GM23248 (cell line): ENCODE measurements around the gene KRTAP4-16. TPM values are rescaled to one million over a fixed set of nuclear protein-coding genes. Genes with fewer than 3 reads are reported as not detected.
"Not testable (repeated sequence)": the region's sequence is repeated elsewhere in the genome, so short reads cannot be mapped to it uniquely, and the experiment has no call there.

Experiments used
- DNase-seq: peaks from one replicate; pipeline ENCODE4 v3.0.0-alpha.2; 2015
- H2AFZ ChIP-seq: fragments of 200-600 bp; sonication (generic); 2 replicates; pipeline ENCODE4 v1.6.1; 2016; ENCODE audit warnings: antibody characterized with exemption
- H3F3A ChIP-seq: fragments of 200-600 bp; sonication (generic); 2 replicates; pipeline ENCODE4 v1.6.1; 2016; ENCODE audit warnings: mild to moderate bottlenecking, antibody characterized with exemption, mixed run types; ENCODE audit not compliant: insufficient read depth
- H3K27ac ChIP-seq: fragments of 200-600 bp; sonication (generic); 2 replicates; pipeline ENCODE4 v1.5.1; 2016; ENCODE audit warnings: mild to moderate bottlenecking
- H3K27me3 ChIP-seq: fragments of 200-600 bp; sonication (generic); replicated peaks from 2 replicates; pipeline ENCODE4 v1.6.1; 2016; ENCODE audit warnings: mild to moderate bottlenecking; ENCODE audit not compliant: insufficient read depth
- H3K36me3 ChIP-seq: fragments of 200-600 bp; sonication (generic); 2 replicates; pipeline ENCODE4 v1.6.1; 2016; ENCODE audit warnings: low read depth, mild to moderate bottlenecking
- H3K4me1 ChIP-seq: fragments of 200-600 bp; sonication (generic); 2 replicates; pipeline ENCODE4 v1.6.1; 2016; ENCODE audit warnings: mild to moderate bottlenecking; ENCODE audit not compliant: insufficient read depth
- H3K4me2 ChIP-seq: fragments of 200-600 bp; sonication (generic); one replicate; pipeline ENCODE4 v1.6.1; 2016; ENCODE audit warnings: mild to moderate bottlenecking; ENCODE audit not compliant: unreplicated experiment
- H3K4me3 ChIP-seq: fragments of 200-600 bp; sonication (generic); 2 replicates; pipeline ENCODE4 v1.5.1; 2016; ENCODE audit warnings: mild to moderate bottlenecking
- H3K79me2 ChIP-seq: fragments of 200-600 bp; sonication (generic); 2 replicates; pipeline ENCODE4 v1.6.1; 2016; ENCODE audit warnings: mild to moderate bottlenecking; ENCODE audit not compliant: insufficient read depth
- H3K9ac ChIP-seq: fragments of 200-600 bp; sonication (generic); 2 replicates; pipeline ENCODE4 v1.6.1; 2016; ENCODE audit warnings: mild to moderate bottlenecking
- H3K9me2 ChIP-seq: fragments of 200-600 bp; sonication (generic); 2 replicates; pipeline ENCODE4 v1.6.1; 2016; ENCODE audit warnings: mixed run types, mild to moderate bottlenecking, moderate library complexity; ENCODE audit not compliant: insufficient read depth
- H3K9me3 ChIP-seq: fragments of 200-600 bp; sonication (generic); one replicate; pipeline ENCODE4 v1.6.1; 2017; ENCODE audit warnings: low read depth
- H4K20me1 ChIP-seq: fragments of 200-600 bp; sonication (generic); 2 replicates; pipeline ENCODE4 v1.6.0; 2016; ENCODE audit not compliant: insufficient read depth
- EZH2 ChIP-seq: fragments of 200-600 bp; sonication (generic); IDR thresholded peaks from 2 replicates; pipeline ENCODE4 v1.6.1; 2018; ENCODE audit warnings: antibody characterized with exemption, mild to moderate bottlenecking; ENCODE audit not compliant: insufficient read depth, poor library complexity, severe bottlenecking
- EZH2phosphoT487 ChIP-seq: fragments of 200-600 bp; sonication (generic); IDR thresholded peaks from 2 replicates; pipeline ENCODE4 v1.6.1; 2018; ENCODE audit warnings: antibody characterized with exemption, moderate library complexity, mild to moderate bottlenecking, low read depth; ENCODE audit not compliant: insufficient read depth
- WGBS, 2 experiments: methylation state at CpG; one replicate each; pipeline ENCODE4 v1.1.6; 2015 to 2017; ENCODE audit warnings: low lambda C conversion rate in 2 of 2, low coverage in 1 of 2; ENCODE audit errors: missing lambda C conversion rate in 2 of 2; 5-methylcytosine and 5-hydroxymethylcytosine counted together
- in situ Hi-C: fragments of 300-500 bp; cut with MboI; formaldehyde crosslinking; loops from 2 replicates; pipeline ENCODE4 v1.15.0; 2020
- polyA plus RNA-seq: library from polyadenylated mRNA; unstranded; fragments of >200 nt; fragmentation: Nextera tagmentation; extraction: Ambion mirVana; gene quantifications from 2 replicates; pipeline ENCODE4 v1.2.1, GENCODE V29; 2016
- total RNA-seq: library from RNA; depleted of rRNA; stranded (reverse); fragments of >200 nt; shearing (Covaris generic); gene quantifications from 2 replicates; pipeline ENCODE4 v1.2.3, GENCODE V29; 2014

The KRTAP4-16 gene
- total and polyA plus RNA-seq, 2 experiments from 2014 or later, result not detected

- H3K9me3 ChIP-seq, H3K79me2 ChIP-seq, H4K20me1 ChIP-seq, H3K36me3 ChIP-seq, H3K9ac ChIP-seq, H3K9me2 ChIP-seq, H2AFZ ChIP-seq, in situ Hi-C loops, H3K27me3 ChIP-seq, DNase-seq: not testable (repeated sequence)
- H3K4me3 ChIP-seq, result 0 out of 2 replicates have a peak within 1 kb of the TSS, but pooled peaks have one; percentile 2
- 85 to 89% methylated on average over 7 to 13 of the region's 14 CpGs for WGBS, 2 experiments
- H3K4me1 ChIP-seq, result peaks cover 20% of the 10 kb centered on the region
- peak within 1 kb of the TSS; percentile 57; the same call in 1 of the 2 replicates for H3K27ac ChIP-seq
- peaks cover 20% of the 10 kb centered on the region for H3F3A ChIP-seq
- peak within 1 kb of the TSS; percentile 46 for H3K4me2 ChIP-seq
These were observed 17.7 kb downstream of the KRTAP4-16 start, which contains the start of gene KRTAP4-7 for GRCh38 chr17:41084100-41084856. Gene KRTAP4-7 (plus strand): TSS chr17:41084150. CDS start chr17:41084207, 57 bp downstream.

DNA sequence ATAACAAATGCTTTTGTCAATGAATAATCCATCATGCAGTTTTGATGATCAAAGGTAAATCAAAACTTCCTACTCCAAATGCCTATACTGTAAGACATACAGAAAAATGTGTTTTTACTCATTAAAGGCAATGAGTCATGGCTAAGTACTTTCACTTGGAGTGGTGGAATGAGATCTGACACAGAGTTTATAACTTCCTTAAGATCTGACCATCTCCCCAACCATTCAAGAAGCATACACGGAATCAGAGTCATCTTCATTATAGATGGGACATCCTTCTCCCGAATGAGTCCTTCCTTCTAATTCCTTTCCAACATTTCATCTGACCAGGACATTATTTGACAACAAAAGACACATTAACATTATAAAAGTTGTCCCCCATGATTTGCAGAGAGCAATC lies 18.6 kb downstream of the KRTAP4-16 start:
- H3K9ac ChIP-seq, H3K4me3 ChIP-seq, H3K27me3 ChIP-seq, H2AFZ ChIP-seq, H3K9me2 ChIP-seq, H3K79me2 ChIP-seq, H3K36me3 ChIP-seq, H3K9me3 ChIP-seq, H4K20me1 ChIP-seq, in situ Hi-C loops: not testable (repeated sequence)
- peaks cover 20% of the 10 kb centered on the region for H3F3A ChIP-seq
- H3K4me2 ChIP-seq, result peak overlapping the region; percentile 46
- H3K4me1 ChIP-seq, result peaks cover 20% of the 10 kb centered on the region
- TF ChIP-seq EZH2phosphoT487, result 0 out of 2 replicates have a peak, but pooled peaks have one; percentile 40
- peak; percentile 67 for DNase-seq
- 0 to 3% methylated on average over 2 of the region's 2 CpGs for WGBS, 2 experiments
- peak overlapping the region; percentile 57; the same call in 1 of the 2 replicates for H3K27ac ChIP-seq

DNA sequence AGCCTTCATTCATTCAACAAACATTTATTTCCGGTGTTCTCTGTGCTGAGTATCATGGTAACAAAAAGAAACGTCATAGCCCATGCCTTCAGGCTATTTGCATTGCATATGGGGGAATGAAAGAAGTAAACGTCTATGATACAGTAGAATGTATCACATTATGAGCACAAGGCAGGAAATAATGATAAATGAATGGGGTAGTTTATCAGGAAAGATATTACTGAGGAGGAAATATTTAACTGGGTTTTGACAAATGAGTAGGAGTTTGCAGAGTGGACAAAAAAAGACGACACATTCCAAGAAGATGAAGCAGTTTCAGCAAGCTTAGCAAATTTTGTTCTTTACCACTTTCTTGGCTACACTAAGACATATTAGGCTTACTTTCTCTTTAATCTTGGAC lies 19.4 kb downstream of the KRTAP4-16 start:
- Histone ChIP-seq H3K27me3 (no peaks in the 10 kb centered on the region), H3K9ac (no peak overlapping the region), H3K4me3 (0 out of 2 replicates have a peak overlapping the region, but pooled peaks have one; percentile 2), H3K9me2 (no peaks in the 10 kb centered on the region), H3F3A (peaks cover 20% of the 10 kb centered on the region), H3K79me2 (no peaks in the 10 kb centered on the region), H3K27ac (peak overlapping the region; percentile 26; the same call in 1 of the 2 replicates), H3K4me2 (peak overlapping the region; percentile 46), H3K9me3 (no peaks in the 10 kb centered on the region), H3K4me1 (peaks cover 20% of the 10 kb centered on the region), H2AFZ (no peak overlapping the region), H3K36me3 (no peaks in the 10 kb centered on the region), H4K20me1 (no peaks in the 10 kb centered on the region)
- in situ Hi-C loops, result no loop called here
- peak; percentile 38 for DNase-seq
- WGBS, 2 experiments, result 43 to 51% methylated on average over 4 of the region's 4 CpGs
- TF ChIP-seq EZH2 (no peak), EZH2phosphoT487 (no peak)

GRCh38 chr17:41076788-41077187 lies 25.2 kb downstream of the KRTAP4-16 start:
- Histone ChIP-seq H3F3A (no peaks in the 10 kb centered on the region), H3K9me3 (no peaks in the 10 kb centered on the region), H4K20me1 (no peaks in the 10 kb centered on the region), H3K9ac (no peak overlapping the region), H3K9me2 (no peaks in the 10 kb centered on the region), H3K27ac (no peak overlapping the region), H3K36me3 (no peaks in the 10 kb centered on the region), H3K79me2 (no peaks in the 10 kb centered on the region), H3K4me2 (no peak overlapping the region), H2AFZ (no peak overlapping the region), H3K4me1 (no peaks in the 10 kb centered on the region), H3K4me3 (no peak overlapping the region), H3K27me3 (no peaks in the 10 kb centered on the region)
- in situ Hi-C loops, result no loop called here
- no peak for TF ChIP-seq EZH2phosphoT487
- no peak for TF ChIP-seq EZH2
- DNase-seq, result no peak

GRCh38 chr17:41073676-41074075 lies 28.3 kb downstream of the KRTAP4-16 start:
- Histone ChIP-seq H3K79me2 (no peaks in the 10 kb centered on the region), H3K9ac (no peak overlapping the region), H4K20me1 (no peaks in the 10 kb centered on the region), H3K9me3 (no peaks in the 10 kb centered on the region), H3F3A (no peaks in the 10 kb centered on the region), H3K4me2 (no peak overlapping the region), H3K27me3 (no peaks in the 10 kb centered on the region), H2AFZ (no peak overlapping the region), H3K27ac (no peak overlapping the region), H3K36me3 (no peaks in the 10 kb centered on the region), H3K4me1 (no peaks in the 10 kb centered on the region), H3K4me3 (no peak overlapping the region), H3K9me2 (no peaks in the 10 kb centered on the region)
- DNase-seq, result no peak
- TF ChIP-seq EZH2phosphoT487 (no peak), EZH2 (no peak)
- WGBS, 2 experiments, result 88 to 93% methylated on average over 2 of the region's 2 CpGs
- in situ Hi-C loops, result no loop called here
